ENCODE measurements around the gene ABT1. TPM values are rescaled to one million over a fixed set of nuclear protein-coding genes. Genes with fewer than 3 reads are reported as not detected.

ABT1 gene
- total RNA-seq, 2 experiments from 2014 or later, result 27.7 to 27.9 TPM

DNA sequence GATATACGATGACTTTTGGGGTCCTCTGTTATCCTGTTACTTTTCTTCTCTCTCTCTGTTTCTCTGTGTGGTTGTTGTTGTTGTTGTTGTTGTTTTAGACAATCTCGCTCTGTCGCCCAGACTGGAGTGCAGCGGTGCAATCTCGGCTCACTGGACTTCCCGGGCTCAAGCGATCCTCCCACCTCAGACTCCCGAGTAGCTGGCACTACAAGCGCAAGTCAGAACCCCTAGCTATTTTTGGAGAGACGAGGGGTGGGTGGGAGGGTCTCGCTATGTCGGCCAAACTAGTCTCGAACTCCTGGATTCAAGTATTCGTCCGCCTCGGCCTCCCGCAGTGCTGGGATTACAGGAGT lies 19.1 kb upstream of the ABT1 start:
- H3K4me3 Mint-ChIP-seq, result peak overlapping the region; percentile 74
- H3K36me3 Mint-ChIP-seq (ENCODE audit: low read depth), result peaks cover 4% of the 10 kb centered on the region
- intact Hi-C loops (cut with micrococcal nuclease), result no loop called here
- peaks cover 3% of the 10 kb centered on the region for H3K27me3 Mint-ChIP-seq
- H3K4me1 Mint-ChIP-seq (ENCODE audit: low read depth), result peaks cover 27% of the 10 kb centered on the region
- ChIA-PET CTCF (interaction anchor here (1.0 to 15.0 kb wide), 2 partner anchors 17 to 24 kb away, joined by 3 to 180 read pairs; partner anchors contain the start of gene ABT1), POLR2A (interaction anchor here (1.2 to 1.4 kb wide), 2 partner anchors 8 to 17 kb away, joined by 4 to 7 read pairs; no protein-coding TSS in a partner anchor)
- ATAC-seq, result no peak
- DNase-seq, result no peak
- peaks cover 14% of the 10 kb centered on the region for H3K9me3 Mint-ChIP-seq
- peak overlapping the region; percentile 72 for H3K27ac Mint-ChIP-seq
- TF ChIP-seq, protein P1, sequence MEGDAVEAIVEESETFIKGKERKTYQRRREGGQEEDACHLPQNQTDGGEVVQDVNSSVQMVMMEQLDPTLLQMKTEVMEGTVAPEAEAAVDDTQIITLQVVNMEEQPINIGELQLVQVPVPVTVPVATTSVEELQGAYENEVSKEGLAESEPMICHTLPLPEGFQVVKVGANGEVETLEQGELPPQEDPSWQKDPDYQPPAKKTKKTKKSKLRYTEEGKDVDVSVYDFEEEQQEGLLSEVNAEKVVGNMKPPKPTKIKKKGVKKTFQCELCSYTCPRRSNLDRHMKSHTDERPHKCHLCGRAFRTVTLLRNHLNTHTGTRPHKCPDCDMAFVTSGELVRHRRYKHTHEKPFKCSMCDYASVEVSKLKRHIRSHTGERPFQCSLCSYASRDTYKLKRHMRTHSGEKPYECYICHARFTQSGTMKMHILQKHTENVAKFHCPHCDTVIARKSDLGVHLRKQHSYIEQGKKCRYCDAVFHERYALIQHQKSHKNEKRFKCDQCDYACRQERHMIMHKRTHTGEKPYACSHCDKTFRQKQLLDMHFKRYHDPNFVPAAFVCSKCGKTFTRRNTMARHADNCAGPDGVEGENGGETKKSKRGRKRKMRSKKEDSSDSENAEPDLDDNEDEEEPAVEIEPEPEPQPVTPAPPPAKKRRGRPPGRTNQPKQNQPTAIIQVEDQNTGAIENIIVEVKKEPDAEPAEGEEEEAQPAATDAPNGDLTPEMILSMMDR (IDR thresholded peaks at IDR 0.05), result no peak

DNA sequence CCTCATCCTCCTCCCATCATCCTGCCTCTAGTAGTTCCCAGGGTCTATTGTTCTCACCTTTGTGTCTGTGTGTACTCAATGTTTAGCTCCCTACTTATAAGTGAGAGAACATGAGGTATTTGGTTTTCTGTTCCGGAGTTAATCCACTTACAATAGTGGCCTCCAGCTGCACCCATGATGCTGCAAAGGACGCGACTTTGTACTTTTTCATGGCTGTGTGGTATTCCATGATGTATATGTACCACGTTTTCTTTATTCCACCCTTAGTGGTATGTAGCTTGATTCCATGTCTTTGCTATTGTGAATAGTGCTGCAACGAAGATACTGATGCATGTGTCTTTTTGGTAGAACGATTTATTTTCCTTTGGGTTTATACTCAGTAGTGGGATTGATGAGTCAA lies 18.5 kb upstream of the ABT1 start:
- POLR2A ChIA-PET, result interaction anchor here (0.9 to 1.4 kb wide), 3 partner anchors 17 to 305 kb away, joined by 3 to 7 read pairs (median 3); no protein-coding TSS in a partner anchor
- no peak for DNase-seq
- TF ChIP-seq, protein P1 (IDR thresholded peaks at IDR 0.05), result no peak
- Mint-ChIP-seq H3K4me3 (peak overlapping the region; percentile 15), H3K4me1 (ENCODE audit: low read depth) (peaks cover 22% of the 10 kb centered on the region), H3K27ac (no peak overlapping the region), H3K36me3 (ENCODE audit: low read depth) (peaks cover 4% of the 10 kb centered on the region), H3K9me3 (peaks cover 14% of the 10 kb centered on the region), H3K27me3 (peaks cover 7% of the 10 kb centered on the region)
- intact Hi-C loops (cut with micrococcal nuclease), result no loop called here
- CTCF ChIA-PET, result interaction anchor here (15.0 kb wide), 1 partner anchor 16 kb away, joined by 180 read pairs; the partner anchor contains the start of gene ABT1
- no peak for ATAC-seq

DNA sequence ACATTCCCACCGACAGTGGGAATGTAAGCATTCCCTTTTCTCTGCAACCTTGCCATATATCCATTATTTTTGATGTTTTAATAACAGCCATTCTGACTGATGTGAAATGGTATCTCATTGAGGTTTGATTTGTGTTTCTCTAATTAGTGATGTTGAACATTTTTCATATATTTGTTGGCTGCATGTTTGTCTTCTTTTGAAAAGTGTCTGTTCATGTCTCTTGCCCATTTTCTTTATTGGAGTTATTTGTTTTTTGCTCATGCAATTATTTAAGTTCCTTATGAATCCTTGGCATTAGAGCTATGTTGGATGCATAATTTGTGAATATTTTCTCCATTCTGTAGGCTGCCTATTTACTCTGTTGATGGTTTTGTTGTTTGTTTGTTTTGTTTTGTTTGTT lies 18.0 kb upstream of the ABT1 start:
- TF ChIP-seq, protein P1 (IDR thresholded peaks at IDR 0.05), result no peak

DNA sequence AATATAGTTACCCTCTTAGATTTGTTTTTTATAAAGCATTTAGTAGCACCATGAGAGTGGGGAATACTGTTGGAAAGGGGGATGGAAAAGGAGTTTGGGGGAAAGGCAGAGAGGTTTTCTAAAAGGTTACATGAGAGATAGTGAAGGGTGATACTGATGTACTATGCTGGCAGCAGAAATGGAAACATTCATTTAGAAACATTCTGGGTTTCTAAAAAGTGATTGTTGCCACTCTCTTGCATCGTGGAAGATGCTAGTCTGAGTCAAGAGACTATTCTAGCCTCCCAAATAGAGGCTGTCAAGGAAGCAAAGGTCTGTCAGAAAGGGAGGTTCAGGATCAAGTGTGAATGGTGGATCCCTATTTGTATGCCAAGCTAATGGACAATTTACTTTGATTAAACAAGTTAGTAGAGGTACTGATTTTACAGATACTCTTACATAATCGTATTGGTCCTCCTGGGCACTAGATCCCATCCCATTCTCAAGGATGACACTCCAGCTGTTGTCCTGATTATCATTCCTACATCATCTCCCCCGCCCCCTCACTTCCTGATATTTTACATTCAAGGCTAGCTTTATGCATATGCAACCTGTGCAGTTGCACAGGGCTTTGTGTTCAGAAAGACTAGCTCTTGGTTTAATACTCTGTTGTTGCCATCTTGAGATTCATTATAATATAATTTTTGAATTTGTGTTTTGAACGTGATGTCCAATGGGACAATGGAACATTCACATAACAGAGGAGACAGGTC lies 15.4 kb upstream of the ABT1 start:
- Mint-ChIP-seq H3K36me3 (ENCODE audit: low read depth) (peaks cover 4% of the 10 kb centered on the region), H3K27me3 (peaks cover 22% of the 10 kb centered on the region), H3K4me1 (ENCODE audit: low read depth) (peaks cover 22% of the 10 kb centered on the region), H3K27ac (no peak overlapping the region), H3K4me3 (no peak overlapping the region), H3K9me3 (peaks cover 14% of the 10 kb centered on the region)
- intact Hi-C loops (cut with micrococcal nuclease), result no loop called here
- TF ChIP-seq, protein P1 (IDR thresholded peaks at IDR 0.05), result no peak
- ATAC-seq, result no peak
- POLR2A ChIA-PET, result no interaction called here
- CTCF ChIA-PET, result interaction anchor here (1.4 to 15.0 kb wide), 2 partner anchors 8 to 13 kb away, joined by 3 to 180 read pairs; partner anchors contain the start of gene ABT1
- DNase-seq, result no peak

More for the DNA sequence above, 18.0 kb upstream of the ABT1 start:
- DNase-seq (no peak), ATAC-seq (no peak)
- H3K4me3 Mint-ChIP-seq, result no peak overlapping the region
- ChIA-PET POLR2A (interaction anchor here (0.9 to 1.4 kb wide), 2 partner anchors 20 to 305 kb away, joined by 3 read pairs; no protein-coding TSS in a partner anchor), CTCF (interaction anchor here (15.0 kb wide), 1 partner anchor 16 kb away, joined by 180 read pairs; the partner anchor contains the start of gene ABT1)
- H3K27me3 Mint-ChIP-seq, result peaks cover 11% of the 10 kb centered on the region
- H3K27ac Mint-ChIP-seq, result no peak overlapping the region
- intact Hi-C loops (cut with micrococcal nuclease), result no loop called here
- H3K9me3 Mint-ChIP-seq, result peaks cover 14% of the 10 kb centered on the region
- H3K36me3 Mint-ChIP-seq (ENCODE audit: low read depth), result peaks cover 4% of the 10 kb centered on the region
- H3K4me1 Mint-ChIP-seq (ENCODE audit: low read depth), result peaks cover 22% of the 10 kb centered on the region

DNA sequence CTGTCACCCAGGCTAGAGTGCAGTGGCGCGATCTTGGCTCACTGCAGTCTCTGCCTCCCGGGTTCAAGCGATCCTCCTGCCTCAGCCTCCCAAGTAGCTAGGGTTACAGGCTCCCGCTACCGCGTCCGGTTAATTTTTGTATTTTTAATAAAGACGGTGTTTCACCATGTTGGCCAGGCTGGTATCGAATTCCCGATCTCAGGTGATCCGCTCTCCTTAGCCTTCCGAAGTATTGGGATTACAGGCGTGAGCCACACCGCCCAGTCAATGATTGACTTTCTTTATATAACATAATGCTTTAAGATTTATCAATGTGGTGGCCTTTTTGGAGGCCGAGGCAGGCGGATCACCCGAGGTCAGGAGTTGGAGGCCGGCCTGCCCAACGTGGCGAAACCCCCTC lies 7.8 kb upstream of the ABT1 start:
- CTCF ChIA-PET, result interaction anchor here (0.6 to 1.1 kb wide), 2 partner anchors 16 to 19 kb away, joined by 3 to 4 read pairs; no protein-coding TSS in a partner anchor
- DNase-seq (no peak), ATAC-seq (no peak)
- Mint-ChIP-seq H3K9me3 (no peaks in the 10 kb centered on the region), H3K27ac (no peak overlapping the region), H3K4me3 (no peak overlapping the region), H3K27me3 (peaks cover 31% of the 10 kb centered on the region), H3K36me3 (ENCODE audit: low read depth) (no peaks in the 10 kb centered on the region), H3K4me1 (ENCODE audit: low read depth) (no peaks in the 10 kb centered on the region)
- intact Hi-C loops (cut with micrococcal nuclease), result no loop called here
- POLR2A ChIA-PET, result no interaction called here
- TF ChIP-seq, protein P1 (IDR thresholded peaks at IDR 0.05), result no peak
